K562 (cell line): Measurements from ENCODE around the gene ERFL. TPM values are rescaled to one million over a fixed set of nuclear protein-coding genes. Genes with fewer than 3 reads are reported as not detected.
A peak's percentile ranks its signal among the peaks of the same experiment; 100 is the strongest.

Experiments used
- BCOR ChIP-seq: fragments of 450-650 bp; IDR thresholded peaks from 2 replicates; pipeline ENCODE4 v1.6.1; 2016
- CHD2 ChIP-seq: IDR thresholded peaks from 2 replicates; pipeline ENCODE4 v1.6.1; 2011; ENCODE audit warnings: low read depth, low read length
- FOXJ2 ChIP-seq: fragments of 200-800 bp; sonication (Bioruptor generic); IDR thresholded peaks from 2 replicates; pipeline ENCODE4 v1.6.1; 2016; ENCODE audit warnings: missing genetic modification characterization, missing compliant biosample characterization
- GABPB1 ChIP-seq: sonication (generic); formaldehyde crosslinking; IDR thresholded peaks from 2 replicates; pipeline ENCODE4 v1.8.0; 2022; ENCODE audit warnings: mild to moderate bottlenecking, missing genetic modification reagents
- KLF1 ChIP-seq: fragments of 450-650 bp; IDR thresholded peaks from 2 replicates; pipeline ENCODE4 v1.6.1; 2016; ENCODE audit warnings: missing genetic modification characterization, missing compliant biosample characterization
- NR2C1 ChIP-seq, 2 experiments: fragments of 450-650 bp; IDR thresholded peaks; 2 replicates each; pipeline ENCODE4 v1.6.1; 2017; ENCODE audit warnings: mild to moderate bottlenecking in 2 of 2, antibody characterized with exemption in 1 of 2, inconsistent platforms in 1 of 2, missing compliant biosample characterization in 1 of 2, missing genetic modification characterization in 1 of 2
- NR2C2 ChIP-seq, 2 experiments: fragments of 200-800 bp in 1 of 2; sonication (Bioruptor generic) in 1 of 2; sonication (generic) in 1 of 2; formaldehyde crosslinking in 1 of 2; IDR thresholded peaks; 2 replicates each; pipeline versions ENCODE4 v1.6.1 to v1.8.0; 2016 to 2022; ENCODE audit warnings: mild to moderate bottlenecking in 1 of 2, missing compliant biosample characterization in 1 of 2, missing genetic modification characterization in 1 of 2, missing genetic modification reagents in 1 of 2
- RCOR1 ChIP-seq, 2 experiments: IDR thresholded peaks; 2 replicates each; pipeline ENCODE4 v1.6.1; 2012; ENCODE audit warnings: low read depth in 2 of 2, low read length in 2 of 2, borderline replicate concordance in 1 of 2, improper control_type of control experiment in 1 of 2
- SIN3A ChIP-seq, 2 experiments: fragments of 150-350 bp in 1 of 2; IDR thresholded peaks; 2 replicates each; pipeline ENCODE4 v1.6.1; 2011 to 2016; ENCODE audit warnings: borderline replicate concordance in 2 of 2, low read depth in 2 of 2, low read length in 2 of 2, mild to moderate bottlenecking in 2 of 2, moderate library complexity in 2 of 2; ENCODE audit not compliant: control insufficient read depth in 1 of 2
- TBL1XR1 ChIP-seq, 2 experiments: IDR thresholded peaks; 2 replicates each; pipeline ENCODE4 v1.6.1; 2012; ENCODE audit warnings: improper control_type of control experiment in 2 of 2, low read length in 2 of 2, mild to moderate bottlenecking in 1 of 2
- U2AF2 ChIP-seq: fragments of 200-400 bp; formaldehyde crosslinking; optimal IDR thresholded peaks from 2 replicates; pipeline ENCODE3; 2017; ENCODE audit warnings: low read depth, mild to moderate bottlenecking, low read length
- ZNF551 ChIP-seq: fragments of 250-450 bp; sonication (Bioruptor Pico); IDR thresholded peaks from 2 replicates; pipeline ENCODE4 v1.5.0; 2021; ENCODE audit warnings: mild to moderate bottlenecking, moderate library complexity
- polyA plus RNA-seq, 8 experiments: library from polyadenylated mRNA; depleted of rRNA in 4 of 8; stranded (reverse) in 5 of 8; unstranded in 3 of 8; fragments of >200 nt; fragmentation: Nextera tagmentation in 2 of 8; fragmentation: Illumina TruSeq in 1 of 8; extraction: Ambion mirVana in 2 of 8; extraction: Trizol in 1 of 8; gene quantifications; 2 replicates each; pipeline versions ENCODE4 v1.2.1 to v1.2.3, GENCODE V29; 2011 to 2014; ENCODE audit warnings: inconsistent platforms in 1 of 8, missing spikeins in 1 of 8
- total RNA-seq, 7 experiments: library from RNA; depleted of rRNA in 6 of 7; stranded (reverse); fragments of >200 nt in 6 of 7; fragmentation: Illumina TruSeq in 2 of 7; extraction: Trizol in 2 of 7; gene quantifications; 2 replicates each; pipeline versions ENCODE4 v1.2.1 to v1.2.3, GENCODE V29; 2011 to 2021; ENCODE audit warnings: low replicate concordance in 1 of 7
- TF ChIP-seq, protein P1 (sequence below): sonication (generic); formaldehyde crosslinking; IDR thresholded peaks from 2 replicates; pipeline ENCODE4 v1.8.1; 2023; ENCODE audit warnings: missing genetic modification reagents, mild to moderate bottlenecking, borderline replicate concordance

ERFL gene
- total and polyA plus RNA-seq, 9 of the 15 experiments (the other 6 are each of a cell fraction or from before 2014, with no cell fraction given) = 0.07 to 0.75 (median 0.32) TPM; not detected in 4

DNA sequence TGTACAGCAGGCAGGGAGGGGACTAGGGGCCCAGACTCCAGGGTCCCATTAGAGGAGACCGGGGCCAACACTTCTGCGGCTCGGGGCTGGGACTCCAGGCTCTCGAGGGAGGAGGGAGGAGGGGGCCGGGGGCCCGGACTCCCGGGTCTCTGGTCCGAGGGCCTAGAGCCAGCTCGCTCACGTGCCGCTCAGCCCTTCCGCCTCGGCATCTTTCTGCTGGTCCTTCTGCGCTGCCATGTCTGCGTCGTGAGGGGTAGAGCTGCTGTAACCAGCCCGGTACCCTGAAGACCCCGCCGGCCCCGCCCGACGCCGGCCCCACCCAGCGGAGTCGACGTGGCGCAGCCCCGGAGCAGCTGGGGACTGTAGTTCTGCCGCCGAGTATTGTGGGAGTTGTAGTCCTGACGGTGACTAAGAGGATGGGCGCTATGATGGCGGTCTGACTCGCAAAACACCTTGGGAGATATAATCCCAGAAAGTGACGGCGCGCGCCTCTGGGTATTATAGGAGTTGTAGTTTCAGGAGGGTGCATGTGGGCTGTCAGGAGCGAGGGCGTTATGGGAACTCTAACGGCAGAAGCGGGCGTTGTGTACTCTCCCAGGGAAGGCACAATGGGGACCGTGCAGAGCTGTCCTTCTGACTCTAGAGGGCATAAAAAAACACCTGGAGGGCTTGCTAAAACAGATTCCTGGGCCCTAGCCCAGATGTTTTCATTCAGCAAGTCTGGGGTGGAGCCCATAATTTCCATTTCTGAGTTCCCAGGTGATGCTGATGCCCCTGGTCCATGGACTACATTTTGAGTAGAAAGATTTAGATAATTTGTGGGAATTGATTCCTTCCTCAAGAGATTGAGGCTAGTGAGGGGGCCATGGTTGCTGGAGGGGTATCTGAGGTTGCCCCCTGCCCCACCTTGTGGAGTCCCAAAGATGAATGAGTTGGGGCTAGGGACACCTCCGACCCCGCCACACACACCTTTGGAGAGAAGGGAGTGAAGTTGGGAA, 31.1 kb upstream of the ERFL start, which contains the start of gene RABAC1 (continued):
- TF ChIP-seq, protein P1, sequence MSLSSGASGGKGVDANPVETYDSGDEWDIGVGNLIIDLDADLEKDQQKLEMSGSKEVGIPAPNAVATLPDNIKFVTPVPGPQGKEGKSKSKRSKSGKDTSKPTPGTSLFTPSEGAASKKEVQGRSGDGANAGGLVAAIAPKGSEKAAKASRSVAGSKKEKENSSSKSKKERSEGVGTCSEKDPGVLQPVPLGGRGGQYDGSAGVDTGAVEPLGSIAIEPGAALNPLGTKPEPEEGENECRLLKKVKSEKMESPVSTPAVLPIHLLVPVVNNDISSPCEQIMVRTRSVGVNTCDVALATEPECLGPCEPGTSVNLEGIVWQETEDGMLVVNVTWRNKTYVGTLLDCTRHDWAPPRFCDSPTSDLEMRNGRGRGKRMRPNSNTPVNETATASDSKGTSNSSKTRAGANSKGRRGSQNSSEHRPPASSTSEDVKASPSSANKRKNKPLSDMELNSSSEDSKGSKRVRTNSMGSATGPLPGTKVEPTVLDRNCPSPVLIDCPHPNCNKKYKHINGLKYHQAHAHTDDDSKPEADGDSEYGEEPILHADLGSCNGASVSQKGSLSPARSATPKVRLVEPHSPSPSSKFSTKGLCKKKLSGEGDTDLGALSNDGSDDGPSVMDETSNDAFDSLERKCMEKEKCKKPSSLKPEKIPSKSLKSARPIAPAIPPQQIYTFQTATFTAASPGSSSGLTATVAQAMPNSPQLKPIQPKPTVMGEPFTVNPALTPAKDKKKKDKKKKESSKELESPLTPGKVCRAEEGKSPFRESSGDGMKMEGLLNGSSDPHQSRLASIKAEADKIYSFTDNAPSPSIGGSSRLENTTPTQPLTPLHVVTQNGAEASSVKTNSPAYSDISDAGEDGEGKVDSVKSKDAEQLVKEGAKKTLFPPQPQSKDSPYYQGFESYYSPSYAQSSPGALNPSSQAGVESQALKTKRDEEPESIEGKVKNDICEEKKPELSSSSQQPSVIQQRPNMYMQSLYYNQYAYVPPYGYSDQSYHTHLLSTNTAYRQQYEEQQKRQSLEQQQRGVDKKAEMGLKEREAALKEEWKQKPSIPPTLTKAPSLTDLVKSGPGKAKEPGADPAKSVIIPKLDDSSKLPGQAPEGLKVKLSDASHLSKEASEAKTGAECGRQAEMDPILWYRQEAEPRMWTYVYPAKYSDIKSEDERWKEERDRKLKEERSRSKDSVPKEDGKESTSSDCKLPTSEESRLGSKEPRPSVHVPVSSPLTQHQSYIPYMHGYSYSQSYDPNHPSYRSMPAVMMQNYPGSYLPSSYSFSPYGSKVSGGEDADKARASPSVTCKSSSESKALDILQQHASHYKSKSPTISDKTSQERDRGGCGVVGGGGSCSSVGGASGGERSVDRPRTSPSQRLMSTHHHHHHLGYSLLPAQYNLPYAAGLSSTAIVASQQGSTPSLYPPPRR = no peak
- no peak for TF ChIP-seq U2AF2
- TF ChIP-seq BCOR = peak; percentile 7; the same call in 1 of the 2 replicates
- peak; percentile 58; the same call in 1 of the 2 replicates for TF ChIP-seq KLF1 (tag)
- TF ChIP-seq FOXJ2 (tag) = peak; percentile 72; the same call in 1 of the 2 replicates
- TF ChIP-seq CHD2 = peak; percentile 36; the same call in 1 of the 2 replicates
- TF ChIP-seq NR2C1 (IDR thresholded peaks at IDR 0.05) = no peak
- peak; percentile 72 for TF ChIP-seq NR2C1 (tag; IDR thresholded peaks at IDR 0.05)
- TF ChIP-seq NR2C2 (CRISPR knock-in tag; IDR thresholded peaks at IDR 0.05) = no peak
- TF ChIP-seq NR2C2 (tag; IDR thresholded peaks at IDR 0.05) = peak; percentile 65
- 0 out of 4 replicates have a peak, but pooled peaks of 1 of the 2 experiments have one; percentile 40 for TF ChIP-seq SIN3A (IDR thresholded peaks at IDR 0.05; ENCODE audit: borderline replicate concordance in 2 of 2, control insufficient read depth in 1 of 2, low read depth in 2 of 2, low read length in 2 of 2)
- peak in 1 of 2 experiments; percentile 28; a peak in 1 of 4 replicates for TF ChIP-seq TBL1XR1 (IDR thresholded peaks at IDR 0.05; ENCODE audit: low read length in 2 of 2)
- TF ChIP-seq RCOR1 (IDR thresholded peaks at IDR 0.05; ENCODE audit: borderline replicate concordance in 1 of 2, low read depth in 2 of 2, low read length in 2 of 2) = peak in 1 of 2 experiments; percentile 49; a peak in 1 of 4 replicates
- peak; percentile 64; the same call in 1 of the 2 replicates for TF ChIP-seq GABPB1 (CRISPR knock-in tag)
- TF ChIP-seq ZNF551 (CRISPR knock-in tag) = no peak
